ENCODE measurements around the gene BEX5. TPM values are rescaled to one million over a fixed set of nuclear protein-coding genes. Genes with fewer than 3 reads are reported as not detected.

Gene BEX5
- total and polyA plus RNA-seq, 2 of the 8 experiments (the other 6 are each of a cell fraction or from before 2014, with no cell fraction given), result 0.15 to 9.9 TPM

- H2BK15ac ChIP-seq (ENCODE audit: low read length), result no peak overlapping the region
- no peaks in the 10 kb centered on the region for H3K79me1 ChIP-seq (ENCODE audit: low read depth, low read length)
- peak overlapping the region; percentile 2; the same call in 1 of the 2 replicates for H4K8ac ChIP-seq (ENCODE audit: extremely low read depth, insufficient read depth, low read length)
- peak overlapping the region in 1 of 4 experiments; percentile 51; a peak in 1 of 8 replicates for H3K4me3 ChIP-seq (ENCODE audit: extremely low read depth in 1 of 4, insufficient read depth in 2 of 4, low read depth in 3 of 4, low read length in 4 of 4)
- no peaks in the 10 kb centered on the region for H3K79me2 ChIP-seq (ENCODE audit: control insufficient read depth in 1 of 2, insufficient read depth in 2 of 2, low read length in 2 of 2)
- no peak overlapping the region; a peak in 1 of 7 replicates for H3K9ac ChIP-seq (replicated peaks in 1 of 4; ENCODE audit: extremely low read depth in 1 of 4, low read depth in 3 of 4, low read length in 3 of 4)
- no peak overlapping the region for H4K5ac ChIP-seq (ENCODE audit: insufficient read length, low read depth, low read length)
- no peak overlapping the region for H3K18ac ChIP-seq (ENCODE audit: extremely low read depth, low read length)
- peak overlapping the region in 1 of 2 experiments; percentile 80; a peak in 2 of 4 replicates for H3K4me2 ChIP-seq (ENCODE audit: insufficient read depth in 1 of 2, low read depth in 2 of 2, low read length in 2 of 2)
- no peak overlapping the region for H3K4ac ChIP-seq (replicated peaks; ENCODE audit: insufficient read length, low read depth, low read length)
- H2BK5ac ChIP-seq (ENCODE audit: low read depth, low read length), result no peak overlapping the region
- H3K14ac ChIP-seq (ENCODE audit: insufficient read length), result no peak overlapping the region
- no peak overlapping the region for H3K23ac ChIP-seq (ENCODE audit: insufficient read length)
- no peak overlapping the region for H3K27ac ChIP-seq (ENCODE audit: low read depth, low read length)
- 92% methylated on average over 14 of the region's 32 CpGs; no CpG with 5 or more reads in 1 of the 2 experiments for WGBS, 2 experiments (ENCODE audit: extremely low coverage in 1 of 2, insufficient coverage in 1 of 2, insufficient read length in 1 of 2, insufficient replicate concordance in 2 of 2, low coverage in 1 of 2, low lambda C conversion rate in 2 of 2, missing lambda C conversion rate in 1 of 2)
- H3K36me3 ChIP-seq (ENCODE audit: control insufficient read depth in 2 of 4, insufficient read depth in 4 of 4, low read length in 3 of 4), result no peaks in the 10 kb centered on the region
- FAIRE-seq (no peak), DNase-seq (ENCODE audit: low read depth in 1 of 2, low spot score in 2 of 2) (peak in 1 of 2 experiments; percentile 55)
- no peaks in the 10 kb centered on the region for H4K20me1 ChIP-seq (replicated peaks in 1 of 2; ENCODE audit: control insufficient read depth in 1 of 2, insufficient read depth in 2 of 2, low read length in 2 of 2)
- H2BK20ac ChIP-seq (ENCODE audit: low read length), result no peak overlapping the region
- ChIA-PET CTCF (ENCODE audit: partially characterized antibody) (interaction anchor here (1.2 kb wide), 1 partner anchor 24 kb away, joined by 3 read pairs; no protein-coding TSS in a partner anchor), POLR2A (ENCODE audit: partially characterized antibody) (no interaction called here)
- H4K91ac ChIP-seq (replicated peaks; ENCODE audit: insufficient read length, low read length), result no peak overlapping the region
- no peak overlapping the region for H2BK120ac ChIP-seq (replicated peaks; ENCODE audit: low read depth, low read length)
- no peak overlapping the region for H2AK5ac ChIP-seq (ENCODE audit: low read depth, low read length)
- peaks cover 5 to 32% of the 10 kb centered on the region in 2 experiments; a peak in 3 of 4 replicates for H3K9me3 ChIP-seq (ENCODE audit: insufficient read depth in 2 of 2, low read depth in 1 of 2, low read length in 1 of 2)
- H3K27me3 ChIP-seq (replicated peaks in 1 of 4; ENCODE audit: control insufficient read depth in 3 of 4, extremely low read depth in 1 of 4, insufficient read depth in 3 of 4, low read length in 3 of 4), result no peaks in the 10 kb centered on the region
- no peak overlapping the region for H2AFZ ChIP-seq (ENCODE audit: low read length)
- peaks cover 5% of the 10 kb centered on the region for H3K23me2 ChIP-seq (ENCODE audit: low read depth, low read length)
- H3K4me1 ChIP-seq (replicated peaks in 1 of 4; ENCODE audit: control insufficient read depth in 3 of 4, insufficient read depth in 4 of 4, low read length in 3 of 4), result no peaks in the 10 kb centered on the region
- no peak overlapping the region for H3K56ac ChIP-seq (replicated peaks; ENCODE audit: insufficient read length, low read depth, low read length)
- no peak overlapping the region for H2BK12ac ChIP-seq (ENCODE audit: low read depth, low read length)
- no peak for TF ChIP-seq HDAC2 (IDR thresholded peaks at IDR 0.05; ENCODE audit: borderline replicate concordance in 1 of 2, low read depth in 2 of 2, low read length in 2 of 2)
- no peak for TF ChIP-seq FOSL1 (IDR thresholded peaks at IDR 0.05; ENCODE audit: insufficient read depth, low read depth, low read length)
- TF ChIP-seq TCF12 (IDR thresholded peaks at IDR 0.05; ENCODE audit: low read depth, low read length), result no peak
- TF ChIP-seq SIN3A (conservative IDR thresholded peaks at IDR 0.05 in 1 of 2, IDR thresholded peaks at IDR 0.05 in 1 of 2; ENCODE audit: low read depth in 1 of 2, low read length in 2 of 2), result no peak
- TF ChIP-seq CREB1 (IDR thresholded peaks at IDR 0.05), result no peak
- TF ChIP-seq RXRA (IDR thresholded peaks at IDR 0.05; ENCODE audit: insufficient read depth, low read depth, low read length), result no peak
- no peak for TF ChIP-seq MAFK (IDR thresholded peaks at IDR 0.05; ENCODE audit: low read depth, low read length)
- TF ChIP-seq YY1 (IDR thresholded peaks at IDR 0.05; ENCODE audit: low read depth, low read length), result no peak
- TF ChIP-seq ZNF274 (IDR thresholded peaks at IDR 0.05; ENCODE audit: borderline replicate concordance, extremely low read depth, low read length), result no peak
- TF ChIP-seq CTBP2 (IDR thresholded peaks at IDR 0.05; ENCODE audit: borderline replicate concordance, insufficient read depth, insufficient read length, low read length), result no peak
- no peak for TF ChIP-seq CBX5 (IDR thresholded peaks at IDR 0.05; ENCODE audit: low read depth, low read length)
- TF ChIP-seq POLR2A (IDR thresholded peaks at IDR 0.05; ENCODE audit: control extremely low read depth in 1 of 2, low read depth in 2 of 2, low read length in 2 of 2), result no peak
Observed at GRCh38 chrX:102154900-102155805, 624 bp downstream of the BEX5 start.

Data from H1 (cell line).